GM23338 (cell line): ENCODE measurements around the gene KIAA1191. TPM values are rescaled to one million over a fixed set of nuclear protein-coding genes. Genes with fewer than 3 reads are reported as not detected.

Experiments
- ATAC-seq: fragments of 200-7000 bp; cut with Tn5 transposase; 3 replicates; pipeline ENCODE4 v1.9.1; 2020
- DNase-seq: peaks from one replicate; pipeline ENCODE4 v3.0.0-alpha.2; 2015; ENCODE audit warnings: low spot score
- H2AFZ ChIP-seq: fragments of 200-600 bp; sonication (generic); 2 replicates; pipeline ENCODE4 v1.8.0; 2016; ENCODE audit warnings: antibody characterized with exemption, mild to moderate bottlenecking, moderate library complexity
- H3F3A ChIP-seq: fragments of 200-600 bp; sonication (generic); replicated peaks from 2 replicates; pipeline ENCODE4 v1.8.0; 2017; ENCODE audit warnings: antibody characterized with exemption, mixed run types, low read depth
- H3K27ac ChIP-seq: fragments of 200-600 bp; sonication (generic); 2 replicates; pipeline ENCODE4 v1.6.1; 2016; ENCODE audit warnings: low read depth
- H3K27me3 ChIP-seq: fragments of 200-600 bp; sonication (generic); 2 replicates; pipeline ENCODE4 v1.8.0; 2016; ENCODE audit warnings: mild to moderate bottlenecking, mixed run types, moderate library complexity; ENCODE audit not compliant: insufficient read depth
- H3K36me3 ChIP-seq: fragments of 200-600 bp; sonication (generic); 2 replicates; pipeline ENCODE4 v1.8.0; 2016; ENCODE audit warnings: mild to moderate bottlenecking; ENCODE audit not compliant: insufficient read depth
- H3K4me1 ChIP-seq: fragments of 200-600 bp; sonication (generic); 2 replicates; pipeline ENCODE4 v1.8.0; 2016; ENCODE audit warnings: mild to moderate bottlenecking, moderate library complexity; ENCODE audit not compliant: insufficient read depth
- H3K4me2 ChIP-seq: fragments of 200-600 bp; sonication (generic); 2 replicates; pipeline ENCODE4 v1.7.1; 2017; ENCODE audit warnings: mixed run types
- H3K4me3 ChIP-seq: fragments of 200-600 bp; sonication (generic); 2 replicates; pipeline ENCODE4 v1.6.1; 2016; ENCODE audit warnings: mixed run types
- H3K79me2 ChIP-seq: fragments of 200-600 bp; sonication (generic); replicated peaks from 2 replicates; pipeline ENCODE4 v1.8.0; 2017; ENCODE audit warnings: mild to moderate bottlenecking; ENCODE audit not compliant: insufficient read depth
- H3K9me2 ChIP-seq: fragments of 200-600 bp; sonication (generic); 2 replicates; pipeline ENCODE4 v1.8.0; 2017; ENCODE audit not compliant: insufficient read depth
- H4K20me1 ChIP-seq: fragments of 200-600 bp; sonication (generic); replicated peaks from 2 replicates; pipeline ENCODE4 v1.8.0; 2017; ENCODE audit warnings: mild to moderate bottlenecking; ENCODE audit not compliant: insufficient read depth
- H3K27ac Mint-ChIP-seq: 2 replicates; pipeline ENCODE4 v1.8.0; 2020; ENCODE audit warnings: inconsistent platforms, mild to moderate bottlenecking, moderate library complexity, mixed read lengths
- H3K27me3 Mint-ChIP-seq: 3 replicates; pipeline ENCODE4 v1.8.0; 2022; ENCODE audit warnings: low read depth, mild to moderate bottlenecking, moderate library complexity, mixed read lengths, inconsistent platforms; ENCODE audit not compliant: insufficient read depth, poor library complexity
- H3K36me3 Mint-ChIP-seq: 3 replicates; pipeline ENCODE4 v1.8.0; 2021; ENCODE audit warnings: low read depth, mild to moderate bottlenecking, inconsistent platforms, moderate library complexity, mixed read lengths
- H3K4me1 Mint-ChIP-seq: 3 replicates; pipeline ENCODE4 v1.8.0; 2020; ENCODE audit warnings: mild to moderate bottlenecking, inconsistent platforms, mixed read lengths
- H3K4me3 Mint-ChIP-seq: 3 replicates; pipeline ENCODE4 v1.8.0; 2021; ENCODE audit warnings: moderate library complexity, mild to moderate bottlenecking, inconsistent platforms, mixed read lengths
- H3K9me3 Mint-ChIP-seq: 3 replicates; pipeline ENCODE4 v1.8.0; 2020; ENCODE audit warnings: moderate library complexity, mild to moderate bottlenecking, inconsistent platforms, mixed read lengths
- CREB1 ChIP-seq: fragments of 250-450 bp; sonication (Bioruptor Pico); IDR thresholded peaks from 2 replicates; pipeline ENCODE4 v1.5.0; 2020; ENCODE audit warnings: low read depth, mild to moderate bottlenecking, moderate library complexity
- EZH2 ChIP-seq: fragments of 200-600 bp; sonication (generic); IDR thresholded peaks from one replicate; pipeline ENCODE4 v1.8.0; 2017; ENCODE audit warnings: antibody characterized with exemption, mild to moderate bottlenecking, low read depth; ENCODE audit not compliant: unreplicated experiment
- POLR2AphosphoS5 ChIP-seq: IDR thresholded peaks from 2 replicates; pipeline ENCODE4 v1.6.1; 2016; ENCODE audit warnings: antibody characterized with exemption, low read depth
- REST ChIP-seq: IDR thresholded peaks from one replicate; pipeline ENCODE4 v1.6.1; 2018; ENCODE audit warnings: antibody characterized with exemption; ENCODE audit not compliant: unreplicated experiment
- ZNF331 ChIP-seq: fragments of 250-450 bp; sonication (Bioruptor Pico); IDR thresholded peaks from 2 replicates; pipeline ENCODE4 v1.5.0; 2020; ENCODE audit warnings: low read depth, mild to moderate bottlenecking, moderate library complexity
- ZNF462 ChIP-seq: fragments of 250-450 bp; sonication (Bioruptor Pico); IDR thresholded peaks from 2 replicates; pipeline ENCODE4 v1.5.0; 2020; ENCODE audit warnings: mild to moderate bottlenecking, moderate library complexity
- polyA plus RNA-seq: library from polyadenylated mRNA; unstranded; fragments of >200 nt; fragmentation: Nextera tagmentation; extraction: Ambion mirVana; gene quantifications from 2 replicates; pipeline ENCODE4 v1.2.1, GENCODE V29; 2016
- total RNA-seq: library from RNA; depleted of rRNA; stranded (reverse); fragments of >200 nt; shearing (Covaris generic); gene quantifications from 2 replicates; pipeline ENCODE4 v1.2.3, GENCODE V29; 2014

KIAA1191 gene
- total and polyA plus RNA-seq, 2 experiments from 2014 or later = 52.3 to 87.2 TPM

- no peak for TF ChIP-seq ZNF462 (CRISPR knock-in tag)
- TF ChIP-seq CREB1 (CRISPR knock-in tag) = no peak
Measured at GRCh38 chr5:176397736-176398420, 36.3 kb upstream of the KIAA1191 start (continued).

GRCh38 chr5:176396330-176396729 lies 34.8 kb upstream of the KIAA1191 start:
- Mint-ChIP-seq H3K9me3 (no peaks in the 10 kb centered on the region), H3K4me1 (peaks cover 4% of the 10 kb centered on the region; the same call in 1 of the 3 replicates), H3K27ac (peak overlapping the region; percentile 62; the same call in 1 of the 2 replicates), H3K4me3 (no peak overlapping the region), H3K27me3 (peaks cover 7% of the 10 kb centered on the region), H3K36me3 (peaks cover 6% of the 10 kb centered on the region; the same call in 2 of the 3 replicates)
- no peaks in the 10 kb centered on the region for H4K20me1 ChIP-seq
- no peak for ATAC-seq
- H3K4me3 ChIP-seq = no peak overlapping the region
- DNase-seq = no peak
- H3K79me2 ChIP-seq = no peaks in the 10 kb centered on the region
- H3K9me2 ChIP-seq = no peaks in the 10 kb centered on the region
- H3K4me1 ChIP-seq = no peaks in the 10 kb centered on the region
- no peaks in the 10 kb centered on the region for H3F3A ChIP-seq
- H3K4me2 ChIP-seq = no peak overlapping the region
- no peak overlapping the region for H3K27ac ChIP-seq
- H3K36me3 ChIP-seq = no peaks in the 10 kb centered on the region
- H2AFZ ChIP-seq = no peak overlapping the region
- H3K27me3 ChIP-seq = no peaks in the 10 kb centered on the region
- TF ChIP-seq REST = no peak
- TF ChIP-seq ZNF331 (CRISPR knock-in tag) = no peak
- no peak for TF ChIP-seq POLR2AphosphoS5
- TF ChIP-seq EZH2 = no peak
